ENCODE measurements around the gene NPIPA7.
"Not testable (repeated sequence)": the region's sequence is repeated elsewhere in the genome, so short reads cannot be mapped to it uniquely, and the experiment has no call there.

NPIPA7 gene

GRCh38 chr16:16378840-16379239 lies at the start of gene NPIPA7:
NPIPA7 (plus strand) TSS chr16:16379140; CDS start chr16:16379245, 105 bp downstream.
- not testable (repeated sequence) for DNase-seq

- DNase-seq, result not testable (repeated sequence)
These were observed 47.5 kb upstream of the NPIPA7 start for GRCh38 chr16:16331466-16331865.

GRCh38 chr16:16357556-16357955 lies 21.4 kb upstream of the NPIPA7 start:
- DNase-seq, result not testable (repeated sequence)

- not testable (repeated sequence) for DNase-seq
These were observed 20.2 kb upstream of the NPIPA7 start for GRCh38 chr16:16358539-16359240.

- DNase-seq, result not testable (repeated sequence)
These were observed 15.3 kb upstream of the NPIPA7 start for GRCh38 chr16:16363595-16363994.

GRCh38 chr16:16364100-16364499 lies 14.8 kb upstream of the NPIPA7 start:
- DNase-seq, result not testable (repeated sequence)

GRCh38 chr16:16364701-16365100 lies 14.2 kb upstream of the NPIPA7 start:
- DNase-seq, result not testable (repeated sequence)

GRCh38 chr16:16365319-16365718 lies 13.6 kb upstream of the NPIPA7 start:
- DNase-seq, result not testable (repeated sequence)

GRCh38 chr16:16365851-16366250 lies 13.1 kb upstream of the NPIPA7 start:
- not testable (repeated sequence) for DNase-seq

- DNase-seq, result not testable (repeated sequence)
These were observed 12.2 kb upstream of the NPIPA7 start for GRCh38 chr16:16366552-16367284.

- DNase-seq, result not testable (repeated sequence)
These were observed 11.7 kb upstream of the NPIPA7 start for GRCh38 chr16:16367285-16367628.

GRCh38 chr16:16369081-16369856 lies 9.7 kb upstream of the NPIPA7 start:
- DNase-seq, result not testable (repeated sequence)

- DNase-seq, result not testable (repeated sequence)
These were observed 7.7 kb upstream of the NPIPA7 start for GRCh38 chr16:16371136-16371735.

- not testable (repeated sequence) for DNase-seq
These were observed 4.7 kb upstream of the NPIPA7 start for GRCh38 chr16:16374192-16374591.

GRCh38 chr16:16399685-16400084 lies 20.7 kb downstream of the NPIPA7 start:
- DNase-seq, result not testable (repeated sequence)

- not testable (repeated sequence) for DNase-seq
These were observed 23.4 kb downstream of the NPIPA7 start for GRCh38 chr16:16402333-16402732.

GRCh38 chr16:16404283-16404682 lies 25.3 kb downstream of the NPIPA7 start:
- DNase-seq, result not testable (repeated sequence)

GRCh38 chr16:16405421-16405820 lies 26.5 kb downstream of the NPIPA7 start:
- not testable (repeated sequence) for DNase-seq

GRCh38 chr16:16408430-16408829 lies 29.5 kb downstream of the NPIPA7 start:
- not testable (repeated sequence) for DNase-seq

GRCh38 chr16:16413773-16414172 lies 34.8 kb downstream of the NPIPA7 start:
- DNase-seq, result not testable (repeated sequence)

GRCh38 chr16:16417071-16417470 lies 38.1 kb downstream of the NPIPA7 start:
- not testable (repeated sequence) for DNase-seq

- DNase-seq, result not testable (repeated sequence)
These were observed 39.1 kb downstream of the NPIPA7 start for GRCh38 chr16:16417914-16418544.
